Adrenal gland (tissue), 12 donors: ENCODE data around the gene ZHX3. TPM values are rescaled to one million over a fixed set of nuclear protein-coding genes. Genes with fewer than 3 reads are reported as not detected.
A peak's percentile ranks its signal among the peaks of the same experiment; 100 is the strongest.

Experiments
- DNase-seq, 7 donors: peaks; one replicate each; pipeline ENCODE4 v3.0.0-alpha.2; 2019 to 2020
- H3K27ac ChIP-seq, 5 donors: fragments of 200-600 bp; sonication (generic) in 4 of 5; 1 replicate in 3 of 5; 2 replicates in 2 of 5; pipeline versions ENCODE4 v1.5.1 to v1.8.0; 2016 to 2020; ENCODE audit warnings: mild to moderate bottlenecking in 1 of 5
- H3K27me3 ChIP-seq: fragments of 200-600 bp; 2 replicates; pipeline ENCODE4 v1.8.0; 2021
- H3K36me3 ChIP-seq, 2 donors: fragments of 200-600 bp; replicated peaks in 1 of 2; 1 replicate in 1 of 2; 2 replicates in 1 of 2; pipeline versions ENCODE4 v1.5.1 to v1.8.0; 2018 to 2022
- H3K4me1 ChIP-seq, 2 donors: fragments of 200-600 bp; replicated peaks in 1 of 2; 1 replicate in 1 of 2; 2 replicates in 1 of 2; pipeline versions ENCODE4 v1.5.1 to v1.8.0; 2018 to 2021
- H3K4me3 ChIP-seq, 4 donors: fragments of 200-600 bp; sonication (generic) in 3 of 4; one replicate each; pipeline ENCODE4 v1.5.1; 2016 to 2018
- H3K9me3 ChIP-seq, 3 donors: fragments of 200-600 bp; sonication (generic) in 1 of 3; replicated peaks in 1 of 3; 1 replicate in 2 of 3; 2 replicates in 1 of 3; pipeline versions ENCODE4 v1.5.1 to v1.8.0; 2016 to 2021
- POLR2A ChIP-seq, 2 donors: fragments of 450-650 bp; IDR thresholded peaks; one replicate each; pipeline ENCODE4 v1.6.1; 2017; ENCODE audit warnings: antibody characterized with exemption in 2 of 2, mild to moderate bottlenecking in 2 of 2, moderate library complexity in 1 of 2
- WGBS, 4 donors: extraction: QIAGEN DNeasy Blood & Tissue Kit in 2 of 4; methylation state at CpG; one replicate each; pipeline versions ENCODE4 v1.1.5 to v1.1.7; 2013 to 2017; 5-methylcytosine and 5-hydroxymethylcytosine counted together
- intact Hi-C, 2 donors: fragments of 100-400 bp; cut with DNase I; formaldehyde crosslinking; loops; one replicate each; pipeline versions ENCODE4 v1.14.1 to v1.15.0; 2022 to 2023
- polyA plus RNA-seq, 3 donors: library from polyadenylated mRNA; stranded (reverse); fragments of 200-250 nt in 2 of 3; fragments of 350-450 nt in 1 of 3; fragmentation: Illumina TruSeq in 1 of 3; extraction: RNeasy Lipid Tissue Mini Kit (QIAGEN cat#74804) in 1 of 3; gene quantifications; one replicate each; pipeline ENCODE4 v1.2.3, GENCODE V29; 2013 to 2014
- total RNA-seq, 9 donors: library from RNA; depleted of rRNA in 4 of 9; stranded (reverse); fragments of >200 nt in 4 of 9; fragments of 120-200 nt in 1 of 9; fragmentation: NEBNext Ultra II Directional in 1 of 9; extraction: Animal tissue kit (Norgen Biotek cat#: 25700) in 1 of 9; gene quantifications; one replicate each; pipeline versions ENCODE4 v1.1.0 to v1.2.4, GENCODE V29; 2013 to 2023
- TF ChIP-seq, protein P1 (sequence below), 6 experiments: fragments of 450-650 bp in 4 of 6; fragments of 200-600 bp in 2 of 6; sonication (generic) in 1 of 6; IDR thresholded peaks; 1 replicate in 5 of 6; 2 replicates in 1 of 6; pipeline versions ENCODE4 v1.5.1 to v1.8.0; 2016 to 2021; ENCODE audit warnings: antibody characterized with exemption in 6 of 6, mild to moderate bottlenecking in 2 of 6, moderate library complexity in 1 of 6
- donor health status: healthy with polysubstance abuse.
- donor health status: Bipolar disorder and iron deficiency.
- donor health status: DM: yes; HTN: yes; CAD: no.
- donor health status: DM: no; HTN: no; CAD: no.
- donor health status: DM: no; HTN: no; CAD: no.
- donor health status: DM: yes; HTN: yes; CAD: no.

The ZHX3 gene
- total and polyA plus RNA-seq, 12 donors = 20.7 to 91.1 (median 51.2) TPM

DNA sequence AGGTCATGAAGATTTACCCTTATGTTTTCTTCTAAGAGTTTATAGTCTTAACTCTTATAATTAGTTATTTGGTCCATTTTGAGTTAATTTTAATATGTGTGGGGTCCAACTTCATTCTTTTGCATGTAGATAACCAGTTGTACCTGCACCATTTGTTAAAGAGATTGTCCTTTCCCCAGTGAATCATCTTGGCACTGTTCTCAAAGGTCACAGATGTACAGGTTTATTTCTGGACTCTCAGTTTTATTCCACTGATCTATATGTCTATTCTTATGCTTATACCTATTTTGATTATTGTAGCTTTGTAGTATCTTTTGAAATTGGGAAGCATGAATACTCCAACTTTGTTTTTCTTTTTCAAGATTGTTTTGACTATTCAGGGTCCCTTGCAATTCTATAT, 44.1 kb downstream of the ZHX3 start:
- peaks cover 34 to 53% of the 10 kb centered on the region in 2 donors for H3K4me1 ChIP-seq
- no peaks in the 10 kb centered on the region for H3K27me3 ChIP-seq
- no peak for TF ChIP-seq POLR2A (IDR thresholded peaks at IDR 0.05)
- TF ChIP-seq, protein P1, sequence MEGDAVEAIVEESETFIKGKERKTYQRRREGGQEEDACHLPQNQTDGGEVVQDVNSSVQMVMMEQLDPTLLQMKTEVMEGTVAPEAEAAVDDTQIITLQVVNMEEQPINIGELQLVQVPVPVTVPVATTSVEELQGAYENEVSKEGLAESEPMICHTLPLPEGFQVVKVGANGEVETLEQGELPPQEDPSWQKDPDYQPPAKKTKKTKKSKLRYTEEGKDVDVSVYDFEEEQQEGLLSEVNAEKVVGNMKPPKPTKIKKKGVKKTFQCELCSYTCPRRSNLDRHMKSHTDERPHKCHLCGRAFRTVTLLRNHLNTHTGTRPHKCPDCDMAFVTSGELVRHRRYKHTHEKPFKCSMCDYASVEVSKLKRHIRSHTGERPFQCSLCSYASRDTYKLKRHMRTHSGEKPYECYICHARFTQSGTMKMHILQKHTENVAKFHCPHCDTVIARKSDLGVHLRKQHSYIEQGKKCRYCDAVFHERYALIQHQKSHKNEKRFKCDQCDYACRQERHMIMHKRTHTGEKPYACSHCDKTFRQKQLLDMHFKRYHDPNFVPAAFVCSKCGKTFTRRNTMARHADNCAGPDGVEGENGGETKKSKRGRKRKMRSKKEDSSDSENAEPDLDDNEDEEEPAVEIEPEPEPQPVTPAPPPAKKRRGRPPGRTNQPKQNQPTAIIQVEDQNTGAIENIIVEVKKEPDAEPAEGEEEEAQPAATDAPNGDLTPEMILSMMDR (IDR thresholded peaks at IDR 0.05) = no peak
- intact Hi-C loops = no loop called here
- peak overlapping the region in 3 of 5 donors; percentile 67 to 81 (median 75) for H3K27ac ChIP-seq
- no peaks in the 10 kb centered on the region for H3K36me3 ChIP-seq
- H3K4me3 ChIP-seq = no peak overlapping the region
- H3K9me3 ChIP-seq = no peaks in the 10 kb centered on the region
- DNase-seq = no peak

DNA sequence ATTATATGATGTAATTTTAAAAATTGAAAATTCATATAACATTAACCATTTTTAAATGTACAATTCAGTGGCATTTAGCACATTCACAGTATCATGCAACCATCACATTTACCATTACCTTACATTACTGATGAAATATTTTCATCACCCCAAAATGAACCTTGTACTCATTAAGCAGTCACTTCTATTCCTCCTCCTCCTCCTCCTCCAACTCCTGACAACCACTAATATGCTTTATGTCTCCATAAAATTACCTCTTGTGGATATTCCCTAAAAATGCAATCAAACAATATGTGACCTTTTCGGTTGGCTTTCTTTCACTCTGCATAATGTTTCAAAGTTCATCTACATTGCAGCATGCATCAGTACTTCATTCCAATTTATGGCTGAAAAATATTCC, 45.2 kb downstream of the ZHX3 start:
- H3K27me3 ChIP-seq = no peaks in the 10 kb centered on the region
- intact Hi-C loops = no loop called here
- peaks cover 34 to 53% of the 10 kb centered on the region in 2 donors for H3K4me1 ChIP-seq
- no peak for DNase-seq
- H3K4me3 ChIP-seq = no peak overlapping the region
- peak overlapping the region in 2 of 5 donors; percentile 36 to 58 for H3K27ac ChIP-seq
- TF ChIP-seq, protein P1 (IDR thresholded peaks at IDR 0.05) = no peak
- TF ChIP-seq POLR2A (IDR thresholded peaks at IDR 0.05) = no peak
- 88 to 98% (median 93%) methylated on average over 1 of the region's 1 CpG for WGBS, 4 donors
- no peaks in the 10 kb centered on the region for H3K9me3 ChIP-seq
- H3K36me3 ChIP-seq = peaks cover 0 to 3% of the 10 kb centered on the region in 2 donors

DNA sequence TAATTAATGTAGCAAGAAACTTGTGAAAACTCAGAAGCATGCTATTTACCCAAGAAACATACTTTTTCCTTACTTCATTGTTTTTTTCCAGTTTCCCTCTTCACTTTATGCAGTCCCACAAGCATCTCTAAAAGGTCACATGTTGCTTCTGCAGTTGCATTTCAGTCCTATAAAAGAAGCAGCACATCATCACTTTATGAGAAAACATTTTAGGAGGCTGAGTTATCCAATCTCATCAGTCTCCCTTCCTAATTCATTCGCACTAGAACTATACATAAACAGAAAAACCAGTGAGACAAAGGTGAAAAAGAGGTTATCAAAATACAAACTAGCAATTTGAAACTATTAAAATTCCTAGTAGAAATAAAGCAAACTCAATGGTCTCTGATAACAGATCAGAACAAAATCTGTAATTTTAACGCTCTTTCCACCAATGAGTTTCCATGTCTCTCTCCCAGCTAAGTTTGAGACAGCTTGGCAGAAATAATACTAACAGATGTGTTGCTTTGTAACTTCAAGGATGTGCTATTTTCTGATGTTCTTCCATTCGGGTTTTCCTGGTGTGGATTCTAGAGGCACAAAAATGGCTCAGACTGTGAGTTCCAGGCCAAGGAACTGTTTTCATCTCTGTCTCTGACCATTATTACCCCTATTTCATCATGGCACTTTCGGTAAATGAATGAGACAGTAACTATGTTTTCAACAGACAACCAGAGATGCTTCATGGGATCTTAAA, 48.4 kb downstream of the ZHX3 start:
- Histone ChIP-seq H3K4me3 (no peak overlapping the region), H3K36me3 (peaks cover 0 to 3% of the 10 kb centered on the region in 2 donors), H3K9me3 (no peaks in the 10 kb centered on the region), H3K27me3 (no peaks in the 10 kb centered on the region), H3K4me1 (peaks cover 20 to 37% of the 10 kb centered on the region in 2 donors), H3K27ac (peak overlapping the region in 1 of 5 donors; percentile 20)
- no peak for DNase-seq
- TF ChIP-seq, protein P1 (IDR thresholded peaks at IDR 0.05) = no peak
- no peak for TF ChIP-seq POLR2A (IDR thresholded peaks at IDR 0.05)
- 64 to 72% (median 68%) methylated on average over 4 of the region's 4 CpGs for WGBS, 4 donors
- intact Hi-C loops = no loop called here

DNA sequence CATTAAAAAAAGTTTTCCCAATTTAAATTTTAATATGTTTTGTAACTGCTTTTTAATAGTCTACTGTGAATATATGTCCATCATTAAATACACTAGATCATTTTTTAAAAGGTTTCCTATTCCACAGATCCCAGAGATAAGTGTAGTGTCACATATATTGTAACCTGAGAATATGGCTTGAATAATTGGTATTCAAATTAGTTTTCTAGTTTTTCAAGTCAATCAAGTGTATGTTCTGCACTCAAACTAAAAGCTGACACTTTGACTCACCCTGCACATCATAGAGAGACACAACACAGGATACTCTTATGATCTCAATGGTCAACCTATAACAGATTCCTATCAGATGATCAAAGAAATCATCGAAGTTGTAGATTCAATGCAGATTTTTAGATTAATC, 49.1 kb downstream of the ZHX3 start:
- intact Hi-C loops = no loop called here
- no peaks in the 10 kb centered on the region for H3K27me3 ChIP-seq
- H3K27ac ChIP-seq = no peak overlapping the region
- H3K36me3 ChIP-seq = peaks cover 0 to 3% of the 10 kb centered on the region in 2 donors
- DNase-seq = no peak
- no peaks in the 10 kb centered on the region for H3K9me3 ChIP-seq
- no peak for TF ChIP-seq POLR2A (IDR thresholded peaks at IDR 0.05)
- TF ChIP-seq, protein P1 (IDR thresholded peaks at IDR 0.05) = no peak
- WGBS, 4 donors = 74 to 93% (median 86%) methylated on average over 1 of the region's 1 CpG
- peaks cover 16 to 30% of the 10 kb centered on the region in 2 donors for H3K4me1 ChIP-seq
- no peak overlapping the region for H3K4me3 ChIP-seq
